ENCODE measurements around the gene TRIM69. TPM values are rescaled to one million over a fixed set of nuclear protein-coding genes. Genes with fewer than 3 reads are reported as not detected.

Gene TRIM69
- total and polyA plus RNA-seq, 2 of the 4 experiments (the other 2 are of a cell fraction): 5.3 to 7.7 TPM

GRCh38 chr15:44801797-44802196, 65.5 kb downstream of the TRIM69 start:
- Histone ChIP-seq H2AK9ac (replicated peaks; ENCODE audit: low read depth, low read length, poor library complexity) (no peak overlapping the region), H2BK120ac (ENCODE audit: low read depth, low read length) (no peak overlapping the region), H2BK20ac (ENCODE audit: low read depth, low read length) (no peak overlapping the region), H2BK15ac (ENCODE audit: low read depth, low read length) (no peak overlapping the region), H2BK5ac (ENCODE audit: low read depth, low read length, poor library complexity, severe bottlenecking) (no peak overlapping the region), H3K27ac (ENCODE audit: insufficient read depth, low read length) (no peak overlapping the region), H3K4me2 (ENCODE audit: low read depth, low read length) (no peak overlapping the region), H2AK5ac (ENCODE audit: low read depth, low read length) (no peak overlapping the region), H4K5ac (ENCODE audit: low read depth, low read length) (no peak overlapping the region), H4K91ac (ENCODE audit: insufficient read depth, low read depth, low read length) (no peak overlapping the region), H3K79me1 (ENCODE audit: low read depth in 1 of 2, low read length in 2 of 2) (no peaks in the 10 kb centered on the region), H3K9me3 (ENCODE audit: control insufficient read depth, insufficient read depth, low read length) (no peaks in the 10 kb centered on the region), H3K14ac (replicated peaks; ENCODE audit: low read depth, low read length) (no peak overlapping the region), H3K9me1 (ENCODE audit: insufficient read depth, low read length) (no peaks in the 10 kb centered on the region), H4K8ac (ENCODE audit: low read depth in 2 of 2, low read length in 2 of 2) (no peak overlapping the region), H3K9ac (ENCODE audit: low read depth, low read length) (no peak overlapping the region), H4K20me1 (ENCODE audit: insufficient read depth, low read length) (no peaks in the 10 kb centered on the region), H3K36me3 (ENCODE audit: control insufficient read depth, insufficient read depth, low read length) (no peaks in the 10 kb centered on the region), H3K4me3 (ENCODE audit: insufficient read depth, low read depth, low read length) (no peak overlapping the region), H3K56ac (ENCODE audit: extremely low read depth, insufficient read depth, low read length) (no peak overlapping the region), H3K23ac (ENCODE audit: low read depth, low read length) (no peak overlapping the region), H3K18ac (ENCODE audit: low read depth, low read length) (no peak overlapping the region), H3K4me1 (ENCODE audit: control insufficient read depth, insufficient read depth, low read length) (no peaks in the 10 kb centered on the region), H3K27me3 (ENCODE audit: control insufficient read depth, insufficient read depth, low read length) (peaks cover 13% of the 10 kb centered on the region), H2AFZ (replicated peaks; ENCODE audit: low read length, poor library complexity) (no peak overlapping the region), H3K4ac (ENCODE audit: low read depth, low read length) (no peak overlapping the region)
- no TSS peak for BruUV-seq (replicated peaks)
- ATAC-seq (ENCODE audit: low read depth) (no peak), DNase-seq (no peak)
- intact Hi-C loops (cut with micrococcal nuclease) (no loop called here), in situ Hi-C loops (cut with MboI; ENCODE audit: low sequenced_read_pairs) (no loop called here), dilution Hi-C loops (cut with HindIII; ENCODE audit: low sequenced_read_pairs, unreplicated experiment) (no loop called here)
- POLR2A ChIA-PET (ENCODE audit: unreplicated experiment): no interaction called here
- CTCF ChIA-PET: no interaction called here
- TF ChIP-seq POLR2A (IDR thresholded peaks at IDR 0.05; ENCODE audit: low read depth, low read length): no peak
- TF ChIP-seq MXI1 (IDR thresholded peaks at IDR 0.05; ENCODE audit: borderline replicate concordance, low read depth, low read length): no peak
- TF ChIP-seq RFX5 (IDR thresholded peaks at IDR 0.05; ENCODE audit: low read depth, low read length): no peak
- no peak for TF ChIP-seq FOS (IDR thresholded peaks at IDR 0.05; ENCODE audit: low read depth, low read length)
- TF ChIP-seq RAD21 (IDR thresholded peaks at IDR 0.05; ENCODE audit: low read length): no peak

Measured in IMR-90 (cell line).